Spinal cord (tissue), 10 donors: ENCODE measurements around the gene ACACB. TPM values are rescaled to one million over a fixed set of nuclear protein-coding genes. Genes with fewer than 3 reads are reported as not detected.

Source experiments
- DNase-seq, 6 donors: peaks; one replicate each; pipeline versions ENCODE4 v3.0.0 to v3.0.0-alpha.2; 2013 to 2015; ENCODE audit warnings: low spot score in 6 of 6, low read depth in 4 of 6
- H3K27ac ChIP-seq: one replicate; pipeline ENCODE4 v1.5.1; 2013; ENCODE audit warnings: low read depth, low read length, control low read depth
- H3K27me3 ChIP-seq: one replicate; pipeline ENCODE4 v1.6.1; 2013; ENCODE audit warnings: low read length; ENCODE audit not compliant: control insufficient read depth, insufficient read depth
- H3K36me3 ChIP-seq: one replicate; pipeline ENCODE4 v1.6.1; 2013; ENCODE audit warnings: low read length; ENCODE audit not compliant: control insufficient read depth, insufficient read depth
- H3K4me1 ChIP-seq: one replicate; pipeline ENCODE4 v1.6.1; 2013; ENCODE audit warnings: low read length; ENCODE audit not compliant: control insufficient read depth, insufficient read depth
- H3K4me3 ChIP-seq: one replicate; pipeline ENCODE4 v1.5.1; 2013; ENCODE audit warnings: low read depth, low read length, control low read depth
- H3K9me3 ChIP-seq: one replicate; pipeline ENCODE4 v1.6.1; 2013; ENCODE audit warnings: low read length; ENCODE audit not compliant: control insufficient read depth, insufficient read depth
- WGBS: methylation state at CpG from one replicate; pipeline ENCODE4 v1.1.5; 2013; ENCODE audit warnings: missing lambda C conversion rate; ENCODE audit not compliant: insufficient coverage; 5-methylcytosine and 5-hydroxymethylcytosine counted together
- polyA plus RNA-seq, 2 donors: library from polyadenylated mRNA; unstranded; fragments of 120-200 nt; gene quantifications; one replicate each; pipeline ENCODE4 v1.2.1, GENCODE V29; 2013; ENCODE audit not compliant: insufficient read length in 2 of 2
- total RNA-seq, 2 donors: library from RNA; depleted of rRNA in 1 of 2; stranded (reverse); fragments of 120-200 nt in 1 of 2; fragments of >200 nt in 1 of 2; gene quantifications; one replicate each; pipeline versions ENCODE4 v1.2.3 to v1.2.4, GENCODE V29; 2013 to 2014
- donor health status: healthy.

Gene ACACB
- total and polyA plus RNA-seq, 4 donors, result 8.3 to 18.6 (median 14.3) TPM

- H3K4me1 ChIP-seq, result peaks cover 8% of the 10 kb centered on the region
- WGBS, result 92% methylated on average over 3 of the region's 5 CpGs
- DNase-seq, result no peak
- H3K27me3 ChIP-seq, result no peaks in the 10 kb centered on the region
- no peak overlapping the region for H3K27ac ChIP-seq
- H3K9me3 ChIP-seq, result no peaks in the 10 kb centered on the region
- H3K4me3 ChIP-seq, result no peak overlapping the region
- peaks cover 74% of the 10 kb centered on the region for H3K36me3 ChIP-seq
Measured at GRCh38 chr12:109105176-109105575, 11.2 kb upstream of the ACACB start.

GRCh38 chr12:109109746-109110350 lies 6.5 kb upstream of the ACACB start:
- Histone ChIP-seq H3K27ac (peak overlapping the region; percentile 97), H3K4me3 (no peak overlapping the region), H3K4me1 (peaks cover 26% of the 10 kb centered on the region), H3K9me3 (no peaks in the 10 kb centered on the region), H3K27me3 (no peaks in the 10 kb centered on the region), H3K36me3 (peaks cover 40% of the 10 kb centered on the region)
- DNase-seq, result peak in 2 of 6 donors; percentile 46 to 47
- WGBS, result 78% methylated on average over 1 of the region's 6 CpGs

DNA sequence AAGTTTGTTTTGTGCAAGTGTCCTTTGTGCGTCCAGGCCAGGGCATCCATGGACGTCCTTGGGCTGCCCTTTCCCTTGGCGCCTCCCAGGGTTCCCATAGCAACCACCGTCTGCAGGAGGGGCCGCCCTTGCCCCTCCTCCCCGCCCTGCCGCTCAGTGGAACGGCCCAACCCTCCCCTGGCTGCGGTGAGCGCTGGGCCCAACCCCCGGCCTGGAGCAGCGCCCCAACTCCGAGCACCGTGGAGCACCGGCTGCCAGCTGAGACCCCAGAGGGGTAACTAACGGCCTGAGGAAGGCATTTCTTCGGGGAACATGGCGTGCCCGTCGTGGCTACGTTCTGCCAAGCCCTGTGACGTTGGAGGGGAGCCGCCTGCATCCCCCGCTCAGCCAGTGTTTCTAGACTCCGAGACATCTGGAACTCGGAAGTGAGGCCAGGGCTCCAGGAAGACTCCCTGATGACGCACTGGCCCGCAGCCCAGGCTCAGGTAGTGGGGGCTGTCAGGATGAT lies 5.3 kb upstream of the ACACB start:
- Histone ChIP-seq H3K27ac (peak overlapping the region; percentile 97), H3K36me3 (peaks cover 28% of the 10 kb centered on the region), H3K27me3 (no peaks in the 10 kb centered on the region), H3K9me3 (no peaks in the 10 kb centered on the region), H3K4me1 (peaks cover 34% of the 10 kb centered on the region), H3K4me3 (peak overlapping the region; percentile 72)
- peak in 3 of 6 donors; percentile 67 to 92 (median 81) for DNase-seq
- WGBS, result 7% methylated on average over 28 of the region's 28 CpGs

DNA sequence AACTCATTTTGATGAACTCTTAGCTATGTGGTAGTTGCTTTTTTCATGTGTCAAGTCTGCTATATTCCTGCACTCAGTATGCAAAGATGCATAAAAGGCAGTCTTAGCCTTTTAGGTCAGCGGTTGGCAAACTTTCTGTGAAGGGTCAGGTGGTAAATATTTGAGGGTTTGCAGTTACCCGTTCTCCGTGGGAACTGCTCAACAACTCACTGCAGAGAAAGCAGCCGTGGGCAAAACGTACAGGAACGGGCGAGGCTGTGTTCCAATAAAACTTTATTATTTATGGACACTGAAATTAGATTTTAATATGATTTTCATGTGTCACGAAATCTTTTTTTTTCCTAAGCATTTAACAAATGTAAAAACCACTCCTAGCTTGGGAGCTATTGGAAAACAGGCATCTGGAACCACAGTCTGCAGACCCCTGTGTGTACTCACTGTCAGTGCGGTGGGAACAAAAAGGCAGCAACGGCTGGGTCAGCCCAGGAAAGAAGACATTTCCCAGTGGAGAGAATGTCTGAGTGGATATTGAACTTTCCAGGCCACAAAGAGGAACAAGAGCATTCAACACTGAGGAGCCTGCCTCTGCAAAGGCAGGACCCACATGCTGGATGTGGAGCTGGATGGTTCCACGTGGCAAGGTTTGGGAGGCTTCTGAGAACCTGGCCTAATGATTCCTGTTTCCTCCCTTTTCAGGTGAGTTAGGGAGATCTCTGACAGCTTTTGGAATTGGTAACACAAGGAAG lies 3.5 kb upstream of the ACACB start:
- no peaks in the 10 kb centered on the region for H3K9me3 ChIP-seq
- peaks cover 20% of the 10 kb centered on the region for H3K36me3 ChIP-seq
- DNase-seq, result no peak
- H3K4me3 ChIP-seq, result no peak overlapping the region
- 60% methylated on average over 3 of the region's 11 CpGs for WGBS
- H3K4me1 ChIP-seq, result peaks cover 39% of the 10 kb centered on the region
- H3K27me3 ChIP-seq, result no peaks in the 10 kb centered on the region
- peak overlapping the region; percentile 3 for H3K27ac ChIP-seq

DNA sequence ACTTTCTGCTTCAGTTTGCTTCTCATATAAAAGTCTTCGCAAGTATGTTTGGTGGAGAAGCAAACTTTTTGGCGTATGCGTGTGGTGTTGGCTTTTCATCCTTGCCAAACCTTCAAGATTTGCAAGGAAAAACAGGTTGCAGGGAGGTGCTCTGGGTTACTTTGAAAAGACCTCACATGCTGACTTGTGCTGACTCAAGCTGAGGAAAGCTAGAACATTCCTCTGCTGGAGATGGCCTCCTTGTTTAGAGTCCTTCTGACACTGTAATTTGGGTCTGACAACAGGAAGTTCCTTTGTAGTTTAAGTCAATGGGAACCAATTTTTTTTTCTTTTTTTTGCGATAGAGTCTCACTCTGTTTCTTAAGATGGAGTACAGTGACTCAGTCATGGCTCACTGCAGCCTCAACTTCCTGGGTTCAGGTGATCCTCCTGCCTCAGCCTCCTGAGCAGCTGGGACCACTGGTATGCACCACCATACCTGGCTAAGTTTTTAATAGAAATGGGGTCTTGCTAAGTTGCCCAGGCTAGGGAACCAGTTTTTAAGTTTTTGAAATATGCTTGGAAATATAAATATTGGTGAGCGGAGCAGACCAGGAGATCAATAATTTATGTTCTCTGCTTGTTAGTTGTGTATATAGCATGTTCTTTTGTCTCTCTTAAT lies 2.6 kb upstream of the ACACB start:
- no peaks in the 10 kb centered on the region for H3K27me3 ChIP-seq
- 100% methylated on average over 4 of the region's 5 CpGs for WGBS
- no peak for DNase-seq
- H3K27ac ChIP-seq, result peak overlapping the region; percentile 45
- H3K4me3 ChIP-seq, result no peak overlapping the region
- H3K9me3 ChIP-seq, result no peaks in the 10 kb centered on the region
- peaks cover 12% of the 10 kb centered on the region for H3K36me3 ChIP-seq
- H3K4me1 ChIP-seq, result peaks cover 39% of the 10 kb centered on the region

DNA sequence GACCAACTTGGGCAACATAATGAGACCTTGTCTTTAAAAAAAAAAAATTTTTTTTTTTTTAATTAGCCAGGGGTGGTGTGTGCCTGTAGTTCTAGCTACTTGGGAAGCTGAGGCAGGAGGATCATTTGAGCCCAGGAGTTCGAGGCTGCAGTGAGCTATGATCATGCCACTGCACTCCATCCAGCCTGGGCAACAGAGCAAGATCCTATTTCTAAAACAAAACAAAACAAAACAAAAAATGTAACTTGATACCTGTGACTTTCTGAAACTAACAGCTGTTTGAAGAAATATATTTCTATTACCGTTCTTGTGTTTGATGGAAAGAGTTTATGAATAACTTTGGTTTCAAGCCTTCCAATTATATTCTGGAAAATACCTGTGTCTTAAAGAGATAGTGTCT lies 1.7 kb upstream of the ACACB start:
- DNase-seq, result no peak
- H3K4me3 ChIP-seq, result no peak overlapping the region
- no peak overlapping the region for H3K27ac ChIP-seq
- no peaks in the 10 kb centered on the region for H3K9me3 ChIP-seq
- no peaks in the 10 kb centered on the region for H3K27me3 ChIP-seq
- H3K4me1 ChIP-seq, result peaks cover 36% of the 10 kb centered on the region
- H3K36me3 ChIP-seq, result peaks cover 12% of the 10 kb centered on the region
- no CpG with 5 or more reads among the region's 2 CpGs for WGBS

DNA sequence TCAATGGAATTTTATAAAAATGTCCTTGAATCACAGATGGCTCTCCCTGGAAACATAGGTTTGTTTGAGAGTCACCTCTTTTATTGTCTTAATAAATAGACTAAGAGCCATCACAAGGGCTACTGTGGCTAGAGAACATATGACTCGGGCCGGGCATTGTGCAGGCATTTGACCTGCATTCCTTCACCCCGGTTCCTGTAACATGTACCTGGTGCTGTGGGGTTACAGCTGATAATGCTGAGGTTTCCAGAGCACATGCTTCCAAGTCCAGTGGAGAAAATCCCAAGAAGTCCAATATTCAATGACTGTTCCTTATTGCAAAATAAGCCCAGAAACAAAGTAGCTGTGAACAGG lies 1.0 kb upstream of the ACACB start:
- 71% methylated on average over 3 of the region's 3 CpGs for WGBS
- DNase-seq, result no peak
- Histone ChIP-seq H3K4me3 (no peak overlapping the region), H3K4me1 (peaks cover 29% of the 10 kb centered on the region), H3K9me3 (no peaks in the 10 kb centered on the region), H3K36me3 (peaks cover 7% of the 10 kb centered on the region), H3K27ac (peak overlapping the region; percentile 76), H3K27me3 (no peaks in the 10 kb centered on the region)

- no peaks in the 10 kb centered on the region for H3K27me3 ChIP-seq
- H3K27ac ChIP-seq, result peak overlapping the region; percentile 76
- H3K4me1 ChIP-seq, result peaks cover 18% of the 10 kb centered on the region
- H3K36me3 ChIP-seq, result peaks cover 2% of the 10 kb centered on the region
- no peaks in the 10 kb centered on the region for H3K9me3 ChIP-seq
- DNase-seq, result no peak
- WGBS, result 86% methylated on average over 7 of the region's 12 CpGs
- no peak overlapping the region for H3K4me3 ChIP-seq
Measured at GRCh38 chr12:109116611-109116949, 193 bp downstream of the ACACB start.

DNA sequence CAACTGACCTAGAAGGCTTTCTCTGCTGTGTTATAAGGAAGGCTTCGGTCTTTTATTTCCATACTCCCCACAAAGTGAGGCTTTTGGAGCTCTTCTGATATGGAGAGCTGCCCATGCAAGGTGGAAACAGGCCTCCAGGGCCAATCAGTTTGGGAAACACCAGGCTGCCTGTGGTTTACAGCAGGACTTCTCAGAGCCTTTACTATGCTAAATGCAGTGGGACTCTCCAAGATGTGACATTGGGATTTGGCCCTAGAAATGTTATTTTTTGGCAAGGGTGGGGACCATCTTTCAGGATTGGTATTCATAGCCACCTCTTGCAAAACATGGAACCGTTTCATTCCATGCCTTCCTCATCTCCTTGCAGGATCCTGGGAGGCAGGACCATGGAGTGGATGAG lies 3.7 kb downstream of the ACACB start:
- Histone ChIP-seq H3K36me3 (peaks cover 2% of the 10 kb centered on the region), H3K27ac (no peak overlapping the region), H3K27me3 (no peaks in the 10 kb centered on the region), H3K4me3 (no peak overlapping the region), H3K4me1 (peaks cover 13% of the 10 kb centered on the region), H3K9me3 (no peaks in the 10 kb centered on the region)
- WGBS, result 80% methylated on average over 1 of the region's 2 CpGs
- no peak for DNase-seq
